GM23248 (cell line): ENCODE measurements around the gene HEBP1. TPM values are rescaled to one million over a fixed set of nuclear protein-coding genes. Genes with fewer than 3 reads are reported as not detected.

Experiments used
- DNase-seq: peaks from one replicate; pipeline ENCODE4 v3.0.0-alpha.2; 2015
- H2AFZ ChIP-seq: fragments of 200-600 bp; sonication (generic); 2 replicates; pipeline ENCODE4 v1.6.1; 2016; ENCODE audit warnings: antibody characterized with exemption
- H3F3A ChIP-seq: fragments of 200-600 bp; sonication (generic); 2 replicates; pipeline ENCODE4 v1.6.1; 2016; ENCODE audit warnings: mild to moderate bottlenecking, antibody characterized with exemption, mixed run types; ENCODE audit not compliant: insufficient read depth
- H3K27ac ChIP-seq: fragments of 200-600 bp; sonication (generic); 2 replicates; pipeline ENCODE4 v1.5.1; 2016; ENCODE audit warnings: mild to moderate bottlenecking
- H3K27me3 ChIP-seq: fragments of 200-600 bp; sonication (generic); replicated peaks from 2 replicates; pipeline ENCODE4 v1.6.1; 2016; ENCODE audit warnings: mild to moderate bottlenecking; ENCODE audit not compliant: insufficient read depth
- H3K36me3 ChIP-seq: fragments of 200-600 bp; sonication (generic); 2 replicates; pipeline ENCODE4 v1.6.1; 2016; ENCODE audit warnings: low read depth, mild to moderate bottlenecking
- H3K4me1 ChIP-seq: fragments of 200-600 bp; sonication (generic); 2 replicates; pipeline ENCODE4 v1.6.1; 2016; ENCODE audit warnings: mild to moderate bottlenecking; ENCODE audit not compliant: insufficient read depth
- H3K4me2 ChIP-seq: fragments of 200-600 bp; sonication (generic); one replicate; pipeline ENCODE4 v1.6.1; 2016; ENCODE audit warnings: mild to moderate bottlenecking; ENCODE audit not compliant: unreplicated experiment
- H3K4me3 ChIP-seq: fragments of 200-600 bp; sonication (generic); 2 replicates; pipeline ENCODE4 v1.5.1; 2016; ENCODE audit warnings: mild to moderate bottlenecking
- H3K79me2 ChIP-seq: fragments of 200-600 bp; sonication (generic); 2 replicates; pipeline ENCODE4 v1.6.1; 2016; ENCODE audit warnings: mild to moderate bottlenecking; ENCODE audit not compliant: insufficient read depth
- H3K9ac ChIP-seq: fragments of 200-600 bp; sonication (generic); 2 replicates; pipeline ENCODE4 v1.6.1; 2016; ENCODE audit warnings: mild to moderate bottlenecking
- H3K9me2 ChIP-seq: fragments of 200-600 bp; sonication (generic); 2 replicates; pipeline ENCODE4 v1.6.1; 2016; ENCODE audit warnings: mixed run types, mild to moderate bottlenecking, moderate library complexity; ENCODE audit not compliant: insufficient read depth
- H3K9me3 ChIP-seq: fragments of 200-600 bp; sonication (generic); one replicate; pipeline ENCODE4 v1.6.1; 2017; ENCODE audit warnings: low read depth
- H4K20me1 ChIP-seq: fragments of 200-600 bp; sonication (generic); 2 replicates; pipeline ENCODE4 v1.6.0; 2016; ENCODE audit not compliant: insufficient read depth
- EZH2 ChIP-seq: fragments of 200-600 bp; sonication (generic); IDR thresholded peaks from 2 replicates; pipeline ENCODE4 v1.6.1; 2018; ENCODE audit warnings: antibody characterized with exemption, mild to moderate bottlenecking; ENCODE audit not compliant: insufficient read depth, poor library complexity, severe bottlenecking
- EZH2phosphoT487 ChIP-seq: fragments of 200-600 bp; sonication (generic); IDR thresholded peaks from 2 replicates; pipeline ENCODE4 v1.6.1; 2018; ENCODE audit warnings: antibody characterized with exemption, moderate library complexity, mild to moderate bottlenecking, low read depth; ENCODE audit not compliant: insufficient read depth
- WGBS, 2 experiments: methylation state at CpG; one replicate each; pipeline ENCODE4 v1.1.6; 2015 to 2017; ENCODE audit warnings: low lambda C conversion rate in 2 of 2, low coverage in 1 of 2; ENCODE audit errors: missing lambda C conversion rate in 2 of 2; 5-methylcytosine and 5-hydroxymethylcytosine counted together
- in situ Hi-C: fragments of 300-500 bp; cut with MboI; formaldehyde crosslinking; loops from 2 replicates; pipeline ENCODE4 v1.15.0; 2020
- polyA plus RNA-seq: library from polyadenylated mRNA; unstranded; fragments of >200 nt; fragmentation: Nextera tagmentation; extraction: Ambion mirVana; gene quantifications from 2 replicates; pipeline ENCODE4 v1.2.1, GENCODE V29; 2016
- total RNA-seq: library from RNA; depleted of rRNA; stranded (reverse); fragments of >200 nt; shearing (Covaris generic); gene quantifications from 2 replicates; pipeline ENCODE4 v1.2.3, GENCODE V29; 2014

The HEBP1 gene
- total and polyA plus RNA-seq, 2 experiments from 2014 or later, result 17.4 to 83.0 TPM

GRCh38 chr12:12995088-12995487 is 5.0 kb downstream of the HEBP1 start:
- Histone ChIP-seq H3K36me3 (no peaks in the 10 kb centered on the region), H3F3A (peaks cover 26% of the 10 kb centered on the region), H3K4me2 (no peak overlapping the region), H2AFZ (no peak overlapping the region), H3K9me2 (no peaks in the 10 kb centered on the region), H3K79me2 (peaks cover 81% of the 10 kb centered on the region), H3K9me3 (no peaks in the 10 kb centered on the region), H3K4me3 (no peak overlapping the region), H3K9ac (no peak overlapping the region), H3K27me3 (no peaks in the 10 kb centered on the region), H3K27ac (no peak overlapping the region), H4K20me1 (no peaks in the 10 kb centered on the region), H3K4me1 (peaks cover 25% of the 10 kb centered on the region)
- no peak for TF ChIP-seq EZH2phosphoT487
- no peak for TF ChIP-seq EZH2
- DNase-seq, result no peak
- in situ Hi-C loops, result no loop called here
- 85 to 90% methylated on average over 3 of the region's 3 CpGs for WGBS, 2 experiments

DNA sequence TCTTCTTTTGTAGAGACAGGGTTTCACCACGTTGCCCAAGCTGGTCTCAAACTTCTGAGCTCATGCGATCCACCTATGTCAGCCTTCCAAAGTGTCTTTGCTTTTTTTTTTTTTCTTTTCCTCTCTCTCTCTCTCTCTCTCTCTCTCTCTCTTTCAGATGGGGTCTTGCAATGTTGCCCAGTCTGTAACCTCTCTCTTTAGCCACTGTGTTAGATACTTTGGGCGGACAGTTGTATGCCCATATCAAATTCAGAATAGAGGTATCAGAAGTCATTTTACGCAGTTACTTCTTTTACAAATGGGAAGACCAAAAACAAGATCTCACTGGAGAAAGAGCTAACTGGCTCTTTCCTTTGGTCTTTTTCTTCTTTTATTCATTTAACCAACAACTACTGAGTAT is 6.7 kb downstream of the HEBP1 start:
- H3F3A ChIP-seq, result peaks cover 26% of the 10 kb centered on the region
- peaks cover 4% of the 10 kb centered on the region for H3K36me3 ChIP-seq
- peak overlapping the region; percentile 88 for H3K4me2 ChIP-seq
- TF ChIP-seq EZH2phosphoT487 (no peak), EZH2 (no peak)
- in situ Hi-C loops, result no loop called here
- WGBS, 2 experiments, result 86 to 89% methylated on average over 4 of the region's 4 CpGs
- H3K4me1 ChIP-seq, result peaks cover 16% of the 10 kb centered on the region
- H4K20me1 ChIP-seq, result no peaks in the 10 kb centered on the region
- H3K9me3 ChIP-seq, result no peaks in the 10 kb centered on the region
- H3K9ac ChIP-seq, result peak overlapping the region; percentile 82
- no peak overlapping the region for H2AFZ ChIP-seq
- H3K9me2 ChIP-seq, result no peaks in the 10 kb centered on the region
- H3K79me2 ChIP-seq, result peaks cover 64% of the 10 kb centered on the region
- no peak for DNase-seq
- peak overlapping the region; percentile 69 for H3K4me3 ChIP-seq
- peak overlapping the region; percentile 95 for H3K27ac ChIP-seq
- no peaks in the 10 kb centered on the region for H3K27me3 ChIP-seq

GRCh38 chr12:12992418-12993130 is 7.5 kb downstream of the HEBP1 start:
- peak overlapping the region; percentile 88 for H3K4me2 ChIP-seq
- H3K79me2 ChIP-seq, result peaks cover 56% of the 10 kb centered on the region
- H3K9me3 ChIP-seq, result no peaks in the 10 kb centered on the region
- peaks cover 14% of the 10 kb centered on the region for H3K4me1 ChIP-seq
- H3K9ac ChIP-seq, result peak overlapping the region; percentile 82
- H3K27ac ChIP-seq, result peak overlapping the region; percentile 95
- peaks cover 26% of the 10 kb centered on the region for H3F3A ChIP-seq
- no peaks in the 10 kb centered on the region for H3K27me3 ChIP-seq
- in situ Hi-C loops, result no loop called here
- peak overlapping the region; percentile 69 for H3K4me3 ChIP-seq
- H4K20me1 ChIP-seq, result no peaks in the 10 kb centered on the region
- TF ChIP-seq EZH2 (no peak), EZH2phosphoT487 (no peak)
- no peaks in the 10 kb centered on the region for H3K9me2 ChIP-seq
- peak; percentile 93 for DNase-seq
- peak overlapping the region; percentile 64 for H2AFZ ChIP-seq
- 22 to 23% methylated on average over 8 of the region's 8 CpGs for whole genome bisulfite sequencing, 2 experiments
- H3K36me3 ChIP-seq, result peaks cover 10% of the 10 kb centered on the region

DNA sequence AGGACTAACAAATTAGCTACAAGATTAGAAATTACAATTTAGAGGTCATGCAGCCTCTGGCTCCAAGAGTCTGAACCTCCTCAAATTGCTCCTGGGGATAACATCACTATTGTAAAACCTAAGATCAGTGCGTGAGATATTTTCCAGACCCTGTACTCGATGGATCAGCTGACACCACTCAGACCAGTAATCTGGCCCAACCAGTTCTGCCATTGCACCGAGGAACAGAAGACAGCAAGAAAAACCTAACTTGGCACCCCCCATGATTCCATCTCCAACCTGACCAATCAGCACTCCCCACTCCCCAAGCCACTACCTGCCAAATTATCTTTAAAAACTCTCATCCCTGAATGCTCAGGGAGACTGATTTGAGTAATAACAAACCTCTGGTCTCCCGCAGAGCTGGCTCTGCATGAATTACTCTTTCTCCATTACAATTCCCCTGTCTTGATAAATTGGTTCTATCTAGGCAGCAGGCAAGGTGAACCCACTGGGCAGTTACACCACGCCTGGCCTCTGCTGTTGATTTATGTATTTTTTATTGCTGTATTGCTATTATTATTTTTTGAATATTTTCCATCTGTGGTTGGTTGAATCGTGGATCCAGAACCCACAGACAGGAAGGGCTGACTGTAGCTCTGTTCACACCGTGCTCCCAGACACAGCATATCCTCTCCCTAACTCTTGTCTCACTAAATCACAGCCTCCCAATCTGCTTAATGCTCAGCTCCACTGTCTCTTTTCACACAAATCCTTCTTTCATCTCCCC is 9.2 kb downstream of the HEBP1 start:
- Histone ChIP-seq H3K27me3 (no peaks in the 10 kb centered on the region), H3K4me3 (no peak overlapping the region), H3K9me3 (no peaks in the 10 kb centered on the region), H3K4me2 (no peak overlapping the region), H4K20me1 (no peaks in the 10 kb centered on the region), H3K4me1 (peaks cover 14% of the 10 kb centered on the region), H2AFZ (no peak overlapping the region), H3F3A (peaks cover 26% of the 10 kb centered on the region), H3K79me2 (peaks cover 39% of the 10 kb centered on the region), H3K9ac (no peak overlapping the region), H3K36me3 (peaks cover 23% of the 10 kb centered on the region), H3K27ac (peak overlapping the region; percentile 95; the same call in 1 of the 2 replicates), H3K9me2 (no peaks in the 10 kb centered on the region)
- no peak for DNase-seq
- WGBS, 2 experiments, result 74 to 82% methylated on average over 7 of the region's 7 CpGs
- in situ Hi-C loops, result no loop called here
- TF ChIP-seq EZH2 (no peak), EZH2phosphoT487 (no peak)
